ENCODE results near the gene TFIP11.

TFIP11 gene

GRCh38 chr22:26545385-26545784 lies 33.1 kb upstream of the TFIP11 start:
- no peak overlapping the region for H3K27ac ChIP-seq (replicated peaks)
- no peak for DNase-seq (ENCODE audit: low read depth in 1 of 2, low spot score in 1 of 2)
- no peaks in the 10 kb centered on the region for H3K27me3 ChIP-seq (ENCODE audit: insufficient read depth, poor library complexity, severe bottlenecking)

GRCh38 chr22:26544489-26544888 lies 32.2 kb upstream of the TFIP11 start:
- no peaks in the 10 kb centered on the region for H3K27me3 ChIP-seq (ENCODE audit: insufficient read depth, poor library complexity, severe bottlenecking)
- no peak for DNase-seq (ENCODE audit: low read depth in 1 of 2, low spot score in 1 of 2)
- no peak overlapping the region for H3K4me3 ChIP-seq (replicated peaks; ENCODE audit: insufficient read depth, low read length)
- H3K27ac ChIP-seq (replicated peaks), result no peak overlapping the region
- TF ChIP-seq POLR2AphosphoS5 (IDR thresholded peaks at IDR 0.05; ENCODE audit: low read depth) (no peak), REST (IDR thresholded peaks at IDR 0.05; ENCODE audit: insufficient replicate concordance, low read depth) (no peak), GABPA (IDR thresholded peaks at IDR 0.05; ENCODE audit: low read depth) (no peak), CTCF (IDR thresholded peaks at IDR 0.05; ENCODE audit: insufficient read depth, low read length) (no peak), SPI1 (IDR thresholded peaks at IDR 0.05; ENCODE audit: borderline replicate concordance, low read depth) (no peak)

More at GRCh38 chr22:26545385-26545784, 33.1 kb upstream of the TFIP11 start:
- no peak overlapping the region for H3K4me3 ChIP-seq (replicated peaks; ENCODE audit: insufficient read depth, low read length)
- TF ChIP-seq REST (IDR thresholded peaks at IDR 0.05; ENCODE audit: insufficient replicate concordance, low read depth), result no peak
- TF ChIP-seq CTCF (IDR thresholded peaks at IDR 0.05; ENCODE audit: insufficient read depth, low read length), result no peak
- no peak for TF ChIP-seq POLR2AphosphoS5 (IDR thresholded peaks at IDR 0.05; ENCODE audit: low read depth)
- TF ChIP-seq GABPA (IDR thresholded peaks at IDR 0.05; ENCODE audit: low read depth), result no peak
- TF ChIP-seq SPI1 (IDR thresholded peaks at IDR 0.05; ENCODE audit: borderline replicate concordance, low read depth), result no peak

- peak; percentile 24 to 78 for DNase-seq (ENCODE audit: low read depth in 1 of 2, low spot score in 1 of 2)
- Histone ChIP-seq H3K27ac (replicated peaks) (peak overlapping the region; percentile 48), H3K4me3 (replicated peaks; ENCODE audit: insufficient read depth, low read length) (no peak overlapping the region), H3K27me3 (ENCODE audit: insufficient read depth, poor library complexity, severe bottlenecking) (no peaks in the 10 kb centered on the region)
- TF ChIP-seq GABPA (IDR thresholded peaks at IDR 0.05; ENCODE audit: low read depth) (no peak), SPI1 (IDR thresholded peaks at IDR 0.05; ENCODE audit: borderline replicate concordance, low read depth) (peak; percentile 73), CTCF (IDR thresholded peaks at IDR 0.05; ENCODE audit: insufficient read depth, low read length) (no peak), POLR2AphosphoS5 (IDR thresholded peaks at IDR 0.05; ENCODE audit: low read depth) (peak; percentile 47; the same call in 1 of the 2 replicates)
Measured at GRCh38 chr22:26542831-26543230, 30.6 kb upstream of the TFIP11 start.

Data from HL-60 (cell line).